K562 (cell line): ENCODE results near the gene NUAK1.

Experiments
- BRCA1 ChIP-seq, 2 experiments: fragments of 450-650 bp in 1 of 2; sonication (generic) in 1 of 2; formaldehyde crosslinking in 1 of 2; IDR thresholded peaks; 2 replicates each; pipeline versions ENCODE4 v1.5.0 to v1.6.1; 2017 to 2020; ENCODE audit warnings: mild to moderate bottlenecking in 1 of 2, missing genetic modification reagents in 1 of 2
- CAMTA2 ChIP-seq: fragments of 250-450 bp; sonication (Bioruptor Pico); conservative IDR thresholded peaks from 2 replicates; pipeline ENCODE4 v1.5.1; 2022
- ELF1 ChIP-seq: fragments of 200-800 bp; sonication (Bioruptor generic); IDR thresholded peaks from 2 replicates; pipeline ENCODE4 v1.6.1; 2016; ENCODE audit warnings: missing genetic modification characterization, missing compliant biosample characterization
- SMARCC2 ChIP-seq: fragments of 450-650 bp; IDR thresholded peaks from 2 replicates; pipeline ENCODE4 v1.6.1; 2017; ENCODE audit warnings: antibody characterized with exemption, moderate library complexity, mild to moderate bottlenecking, low read depth
- U2AF2 ChIP-seq: fragments of 200-400 bp; formaldehyde crosslinking; optimal IDR thresholded peaks from 2 replicates; pipeline ENCODE3; 2017; ENCODE audit warnings: low read depth, mild to moderate bottlenecking, low read length
- TF ChIP-seq, protein P1 (sequence below): fragments of 250-450 bp; sonication (Bioruptor Pico); IDR thresholded peaks from 2 replicates; pipeline ENCODE4 v1.8.0; 2022; ENCODE audit warnings: inconsistent platforms

DNA sequence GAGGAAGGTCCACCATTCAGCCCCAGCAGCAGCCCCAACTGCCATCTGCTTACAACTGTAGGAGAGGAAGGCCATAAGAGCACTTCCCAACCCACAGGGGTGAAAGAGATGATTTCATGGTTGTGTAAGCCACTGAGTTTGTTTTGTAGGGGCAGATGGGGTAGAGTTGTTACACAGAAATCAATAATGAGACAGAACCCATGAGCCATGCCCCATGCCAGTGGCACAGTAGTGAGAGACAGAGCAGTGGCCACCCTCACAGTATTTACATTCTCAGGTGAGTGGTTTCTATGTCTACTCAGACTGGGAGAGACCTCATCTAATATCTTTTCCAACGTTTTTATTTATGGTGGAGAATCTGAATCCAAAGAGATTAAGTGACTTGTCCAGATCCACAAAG, 68.6 kb downstream of the NUAK1 start:
- TF ChIP-seq CAMTA2 (CRISPR knock-in tag) (no peak), ELF1 (tag) (no peak), BRCA1 (IDR thresholded peaks at IDR 0.05) (no peak), BRCA1 (CRISPR knock-in tag; IDR thresholded peaks at IDR 0.05) (no peak), SMARCC2 (no peak), U2AF2 (no peak)
- TF ChIP-seq, protein P1, sequence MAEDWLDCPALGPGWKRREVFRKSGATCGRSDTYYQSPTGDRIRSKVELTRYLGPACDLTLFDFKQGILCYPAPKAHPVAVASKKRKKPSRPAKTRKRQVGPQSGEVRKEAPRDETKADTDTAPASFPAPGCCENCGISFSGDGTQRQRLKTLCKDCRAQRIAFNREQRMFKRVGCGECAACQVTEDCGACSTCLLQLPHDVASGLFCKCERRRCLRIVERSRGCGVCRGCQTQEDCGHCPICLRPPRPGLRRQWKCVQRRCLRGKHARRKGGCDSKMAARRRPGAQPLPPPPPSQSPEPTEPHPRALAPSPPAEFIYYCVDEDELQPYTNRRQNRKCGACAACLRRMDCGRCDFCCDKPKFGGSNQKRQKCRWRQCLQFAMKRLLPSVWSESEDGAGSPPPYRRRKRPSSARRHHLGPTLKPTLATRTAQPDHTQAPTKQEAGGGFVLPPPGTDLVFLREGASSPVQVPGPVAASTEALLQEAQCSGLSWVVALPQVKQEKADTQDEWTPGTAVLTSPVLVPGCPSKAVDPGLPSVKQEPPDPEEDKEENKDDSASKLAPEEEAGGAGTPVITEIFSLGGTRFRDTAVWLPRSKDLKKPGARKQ (CRISPR knock-in tag): no peak
